ENCODE results near the gene LY6G5B. TPM values are rescaled to one million over a fixed set of nuclear protein-coding genes. Genes with fewer than 3 reads are reported as not detected.
A peak's percentile ranks its signal among the peaks of the same experiment; 100 is the strongest.

Gene LY6G5B
- total and polyA plus RNA-seq, 9 donors: 8.5 to 28.4 (median 13.1) TPM

- intact Hi-C loops (cut with DNase I): no loop called here
- Histone ChIP-seq H3K27me3 (no peaks in the 10 kb centered on the region), H3K4me1 (ENCODE audit: insufficient read depth) (no peaks in the 10 kb centered on the region), H3K4me3 (no peak overlapping the region), H3K36me3 (no peaks in the 10 kb centered on the region), H3K9me3 (no peaks in the 10 kb centered on the region), H3K27ac (no peak overlapping the region)
- 87 to 90% (median 87%) methylated on average over 6 of the region's 6 CpGs for WGBS, 3 donors
- TF ChIP-seq POLR2A (IDR thresholded peaks at IDR 0.05) (no peak), CTCF (IDR thresholded peaks at IDR 0.05) (no peak), EP300 (IDR thresholded peaks at IDR 0.05) (no peak)
- no peak for DNase-seq
Measured at GRCh38 chr6:31693535-31693934, 23.8 kb downstream of the LY6G5B start.

GRCh38 chr6:31697555-31697954 is 27.8 kb downstream of the LY6G5B start:
- TF ChIP-seq EP300 (IDR thresholded peaks at IDR 0.05): no peak
- no peak for TF ChIP-seq POLR2A (IDR thresholded peaks at IDR 0.05)
- no peak for TF ChIP-seq CTCF (IDR thresholded peaks at IDR 0.05)
- Histone ChIP-seq H3K27me3 (no peaks in the 10 kb centered on the region), H3K9me3 (no peaks in the 10 kb centered on the region), H3K4me3 (no peak overlapping the region), H3K36me3 (no peaks in the 10 kb centered on the region), H3K4me1 (ENCODE audit: insufficient read depth) (peaks cover 8% of the 10 kb centered on the region), H3K27ac (no peak overlapping the region)
- 44 to 50% (median 46%) methylated on average over 3 of the region's 3 CpGs for WGBS, 3 donors
- DNase-seq: no peak
- intact Hi-C loops (cut with DNase I): no loop called here

- Histone ChIP-seq H3K4me3 (no peak overlapping the region), H3K4me1 (ENCODE audit: insufficient read depth) (peaks cover 11% of the 10 kb centered on the region), H3K27ac (no peak overlapping the region), H3K9me3 (no peaks in the 10 kb centered on the region), H3K27me3 (no peaks in the 10 kb centered on the region), H3K36me3 (no peaks in the 10 kb centered on the region)
- intact Hi-C loops (cut with DNase I): no loop called here
- WGBS, 3 donors: 86 to 89% (median 87%) methylated on average over 5 of the region's 5 CpGs
- no peak for TF ChIP-seq POLR2A (IDR thresholded peaks at IDR 0.05)
- TF ChIP-seq EP300 (IDR thresholded peaks at IDR 0.05): no peak
- no peak for TF ChIP-seq CTCF (IDR thresholded peaks at IDR 0.05)
- no peak for DNase-seq
Measured at GRCh38 chr6:31700740-31701401, 31.1 kb downstream of the LY6G5B start.

- no peaks in the 10 kb centered on the region for H3K36me3 ChIP-seq
- peaks cover 11% of the 10 kb centered on the region for H3K4me1 ChIP-seq (ENCODE audit: insufficient read depth)
- intact Hi-C loops (cut with DNase I): loop anchor here in 1 of 4 donors (2.0 kb wide), 1 partner anchor 27 kb away; the partner anchor contains the start of gene DDAH2
- H3K9me3 ChIP-seq: no peaks in the 10 kb centered on the region
- 23 to 31% (median 23%) methylated on average over 7 of the region's 7 CpGs for WGBS, 3 donors
- H3K4me3 ChIP-seq: peak overlapping the region; percentile 58
- DNase-seq: peak in 1 of 5 donors; percentile 33
- H3K27ac ChIP-seq: peak overlapping the region; percentile 87 to 99
- no peaks in the 10 kb centered on the region for H3K27me3 ChIP-seq
- TF ChIP-seq CTCF (IDR thresholded peaks at IDR 0.05) (no peak), EP300 (IDR thresholded peaks at IDR 0.05) (no peak), POLR2A (IDR thresholded peaks at IDR 0.05) (no peak)
Measured at GRCh38 chr6:31701666-31702404, 32.1 kb downstream of the LY6G5B start.

Data from ovary (tissue), 9 donors.